AG04450 (cell line): ENCODE results near the gene KIF12. TPM values are rescaled to one million over a fixed set of nuclear protein-coding genes. Genes with fewer than 3 reads are reported as not detected.

ENCODE experiments used
- CTCF ChIA-PET: fragments of 300-600, 350-600 bp; formaldehyde crosslinking; extraction: SDS; loops from one replicate; lab custom pipeline; 2022; ENCODE audit warnings: antibody characterized with exemption, inconsistent platforms; lab: Charles Lee
- POLR2A ChIA-PET: fragments of 350-600 bp; formaldehyde crosslinking; extraction: SDS; loops from one replicate; lab custom pipeline; 2021; ENCODE audit warnings: antibody characterized with exemption, inconsistent platforms; lab: Yijun Ruan, JAX
- DNase-seq: peaks from one replicate; pipeline ENCODE4 v3.0.0-alpha.2; 2011; ENCODE audit warnings: low read depth, low spot score
- H3K27ac ChIP-seq: one replicate; pipeline ENCODE4 v1.5.1; 2012; ENCODE audit warnings: low read depth, low read length, control low read depth
- H3K27me3 ChIP-seq: one replicate; pipeline ENCODE4 v1.6.0; 2012; ENCODE audit warnings: low read length; ENCODE audit not compliant: control insufficient read depth, insufficient read depth
- H3K4me3 ChIP-seq: 2 replicates; pipeline ENCODE4 v1.5.1; 2011; ENCODE audit warnings: mild to moderate bottlenecking, low read depth, low read length, control low read depth
- H3K9me3 ChIP-seq: 2 replicates; pipeline ENCODE4 v1.5.1; 2012; ENCODE audit warnings: low read length; ENCODE audit not compliant: control insufficient read depth, insufficient read depth
- polyA plus RNA-seq: library from polyadenylated mRNA; depleted of rRNA; stranded (reverse); fragments of >200 nt; gene quantifications from 2 replicates; pipeline ENCODE4 v1.2.3, GENCODE V29; 2011
- TF ChIP-seq, protein P1 (sequence below): IDR thresholded peaks from 2 replicates; pipeline ENCODE4 v1.5.1; 2011; ENCODE audit warnings: low read depth, low read length, control low read depth, inconsistent platforms

KIF12 gene
- polyA plus RNA-seq, 1 experiment = not detected

DNA sequence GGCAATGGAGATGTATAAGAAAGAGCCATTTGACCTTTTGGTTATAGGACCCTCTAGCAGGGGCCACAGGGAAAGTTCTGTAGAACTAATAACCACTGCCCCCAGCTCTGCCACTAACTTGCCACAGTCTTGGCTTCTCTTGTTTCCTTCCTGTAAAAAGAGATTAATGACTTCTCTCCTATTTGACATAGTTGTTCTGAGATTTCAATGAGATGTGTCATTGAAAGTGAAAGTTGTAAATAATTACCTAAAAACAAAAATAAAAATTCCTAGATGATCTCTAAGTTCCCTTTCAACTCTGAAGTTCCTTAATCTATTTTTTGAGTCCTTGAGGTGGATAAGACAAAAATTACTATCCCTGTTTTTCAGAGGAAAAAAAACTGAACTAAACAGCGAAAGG lies 1.4 kb upstream of the KIF12 start:
- peaks cover 42% of the 10 kb centered on the region for H3K27me3 ChIP-seq
- H3K9me3 ChIP-seq = peaks cover 19% of the 10 kb centered on the region
- ChIA-PET CTCF (interaction anchor here (1.1 to 6.2 kb wide), 3 partner anchors 18 to 363 kb away, joined by 5 to 25 read pairs (median 9); no protein-coding TSS in a partner anchor), POLR2A (no interaction called here)
- no peak overlapping the region for H3K27ac ChIP-seq
- DNase-seq = no peak
- TF ChIP-seq, protein P1, sequence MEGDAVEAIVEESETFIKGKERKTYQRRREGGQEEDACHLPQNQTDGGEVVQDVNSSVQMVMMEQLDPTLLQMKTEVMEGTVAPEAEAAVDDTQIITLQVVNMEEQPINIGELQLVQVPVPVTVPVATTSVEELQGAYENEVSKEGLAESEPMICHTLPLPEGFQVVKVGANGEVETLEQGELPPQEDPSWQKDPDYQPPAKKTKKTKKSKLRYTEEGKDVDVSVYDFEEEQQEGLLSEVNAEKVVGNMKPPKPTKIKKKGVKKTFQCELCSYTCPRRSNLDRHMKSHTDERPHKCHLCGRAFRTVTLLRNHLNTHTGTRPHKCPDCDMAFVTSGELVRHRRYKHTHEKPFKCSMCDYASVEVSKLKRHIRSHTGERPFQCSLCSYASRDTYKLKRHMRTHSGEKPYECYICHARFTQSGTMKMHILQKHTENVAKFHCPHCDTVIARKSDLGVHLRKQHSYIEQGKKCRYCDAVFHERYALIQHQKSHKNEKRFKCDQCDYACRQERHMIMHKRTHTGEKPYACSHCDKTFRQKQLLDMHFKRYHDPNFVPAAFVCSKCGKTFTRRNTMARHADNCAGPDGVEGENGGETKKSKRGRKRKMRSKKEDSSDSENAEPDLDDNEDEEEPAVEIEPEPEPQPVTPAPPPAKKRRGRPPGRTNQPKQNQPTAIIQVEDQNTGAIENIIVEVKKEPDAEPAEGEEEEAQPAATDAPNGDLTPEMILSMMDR = no peak
- H3K4me3 ChIP-seq = no peak overlapping the region

DNA sequence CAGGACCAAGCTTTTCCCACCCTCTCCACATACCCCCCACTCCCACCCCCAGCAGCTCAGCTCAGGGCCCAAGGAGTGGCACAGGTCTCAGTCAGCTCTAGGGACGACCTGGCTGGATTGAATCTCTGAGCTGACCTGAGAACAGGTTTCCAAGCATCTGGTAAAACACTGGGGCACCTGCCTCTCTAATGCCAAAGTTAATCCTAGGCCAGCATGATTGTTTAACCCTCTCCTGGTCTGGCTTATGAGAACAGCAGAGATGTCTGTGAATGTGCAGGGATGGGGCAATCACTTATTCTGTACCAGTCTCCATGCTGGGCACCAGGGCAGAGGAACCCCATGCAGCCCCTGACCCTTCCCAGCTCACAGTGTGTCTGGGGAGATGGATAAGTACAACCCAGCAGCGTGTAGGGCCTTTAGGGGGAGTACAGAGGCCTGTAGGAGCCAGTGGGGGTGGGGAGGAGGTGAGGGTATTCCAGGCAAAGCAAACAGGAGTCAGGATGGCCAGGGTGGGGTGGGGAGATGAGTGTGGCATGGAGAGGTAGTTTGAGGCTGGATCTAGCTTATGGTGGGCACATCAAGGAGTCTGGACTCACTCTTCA lies 678 bp upstream of the KIF12 start:
- CTCF ChIA-PET = interaction anchor here (0.6 to 6.2 kb wide), 6 partner anchors 8 to 362 kb away, joined by 3 to 25 read pairs (median 5); no protein-coding TSS in a partner anchor
- DNase-seq = no peak
- POLR2A ChIA-PET = no interaction called here
- no peak overlapping the region for H3K27ac ChIP-seq
- no peak overlapping the region for H3K4me3 ChIP-seq
- TF ChIP-seq, protein P1 = no peak
- peaks cover 19% of the 10 kb centered on the region for H3K9me3 ChIP-seq
- H3K27me3 ChIP-seq = peaks cover 39% of the 10 kb centered on the region

GRCh38 chr9:114098021-114098935 lies 814 bp downstream of the KIF12 start:
- TF ChIP-seq, protein P1 = no peak
- CTCF ChIA-PET = interaction anchor here (1.3 to 6.2 kb wide), 2 partner anchors 10 to 192 kb away, joined by 4 to 25 read pairs; no protein-coding TSS in a partner anchor
- Histone ChIP-seq H3K27ac (no peak overlapping the region), H3K27me3 (peaks cover 32% of the 10 kb centered on the region), H3K4me3 (peak overlapping the region; percentile 44; the same call in 1 of the 2 replicates), H3K9me3 (peaks cover 16% of the 10 kb centered on the region)
- POLR2A ChIA-PET = no interaction called here
- no peak for DNase-seq

DNA sequence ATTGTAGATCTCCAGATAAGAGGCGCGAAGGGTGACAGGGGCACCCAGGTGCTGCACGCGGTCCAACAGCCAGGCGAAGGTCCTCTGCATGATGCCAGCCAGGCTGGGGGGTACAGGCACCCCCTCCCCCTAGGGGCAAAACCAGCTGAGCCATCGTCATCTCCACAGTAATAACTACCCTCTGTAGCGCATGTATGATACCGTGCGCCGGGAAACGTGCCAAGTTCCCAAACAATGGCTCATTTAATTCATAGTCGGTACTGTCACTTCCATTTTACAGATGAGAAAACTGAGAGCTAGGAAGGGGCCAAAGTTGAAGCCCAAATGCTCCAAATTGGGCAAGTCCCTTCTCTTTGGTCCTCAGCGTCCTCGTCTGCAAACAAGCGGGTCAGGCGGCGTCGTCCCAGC lies 1.5 kb downstream of the KIF12 start:
- no peak overlapping the region for H3K27ac ChIP-seq
- H3K4me3 ChIP-seq = peak overlapping the region; percentile 44; the same call in 1 of the 2 replicates
- DNase-seq = no peak
- peaks cover 34% of the 10 kb centered on the region for H3K27me3 ChIP-seq
- TF ChIP-seq, protein P1 = no peak
- peaks cover 11% of the 10 kb centered on the region for H3K9me3 ChIP-seq
- CTCF ChIA-PET = interaction anchor here (1.3 to 6.2 kb wide), 2 partner anchors 11 to 193 kb away, joined by 4 to 25 read pairs; no protein-coding TSS in a partner anchor
- POLR2A ChIA-PET = no interaction called here
